Keratinocyte (primary cell): Measurements from ENCODE around the gene IRF2BP1. TPM values are rescaled to one million over a fixed set of nuclear protein-coding genes. Genes with fewer than 3 reads are reported as not detected.

Experiments
- DNase-seq: peaks from one replicate; pipeline ENCODE4 v3.0.0-alpha.2; 2011; ENCODE audit warnings: low read depth, missing footprints, low spot score
- FAIRE-seq: peaks from 2 replicates; lab custom pipeline; 2011; peaks lifted over from hg19 to GRCh38; lab: Jason Lieb, UNC
- H2AFZ ChIP-seq: 2 replicates; pipeline ENCODE4 v1.6.0; 2012; ENCODE audit warnings: low read length, control low read depth, inconsistent platforms; ENCODE audit not compliant: control insufficient read depth
- H3K27ac ChIP-seq: 2 replicates; pipeline ENCODE4 v1.5.1; 2011; ENCODE audit warnings: low read length; ENCODE audit not compliant: control insufficient read depth, insufficient read depth
- H3K27me3 ChIP-seq: 3 replicates; pipeline ENCODE4 v1.6.0; 2011; ENCODE audit warnings: low read length; ENCODE audit not compliant: control insufficient read depth, insufficient read depth; ENCODE audit errors: extremely low read depth
- H3K36me3 ChIP-seq, 2 experiments: 2 replicates in 1 of 2; 3 replicates in 1 of 2; pipeline ENCODE4 v1.5.1; 2011; ENCODE audit warnings: low read length in 2 of 2, mild to moderate bottlenecking in 1 of 2; ENCODE audit not compliant: control insufficient read depth in 2 of 2, insufficient read depth in 2 of 2; ENCODE audit errors: extremely low read depth in 1 of 2
- H3K4me1 ChIP-seq: 3 replicates; pipeline ENCODE4 v1.5.1; 2011; ENCODE audit warnings: low read length; ENCODE audit not compliant: control insufficient read depth, insufficient read depth; ENCODE audit errors: extremely low read depth
- H3K4me2 ChIP-seq: 3 replicates; pipeline ENCODE4 v1.6.0; 2011; ENCODE audit warnings: low read depth, low read length; ENCODE audit not compliant: control insufficient read depth, insufficient read depth; ENCODE audit errors: extremely low read depth
- H3K4me3 ChIP-seq, 3 experiments: fragments of 200-600 bp in 1 of 3; sonication (generic) in 1 of 3; 2 replicates in 2 of 3; 3 replicates in 1 of 3; pipeline ENCODE4 v1.5.1; 2011 to 2016; ENCODE audit warnings: low read length in 3 of 3, mild to moderate bottlenecking in 3 of 3, control low read depth in 2 of 3, inconsistent platforms in 1 of 3, low read depth in 1 of 3, mixed read lengths in 1 of 3, mixed run types in 1 of 3, moderate library complexity in 1 of 3; ENCODE audit not compliant: control insufficient read depth in 2 of 3, insufficient read depth in 2 of 3; ENCODE audit errors: extremely low read depth in 1 of 3
- H3K79me2 ChIP-seq: 2 replicates; pipeline ENCODE4 v1.6.0; 2012; ENCODE audit warnings: low read length; ENCODE audit not compliant: control insufficient read depth, insufficient read depth
- H3K9ac ChIP-seq: 3 replicates; pipeline ENCODE4 v1.6.0; 2011; ENCODE audit warnings: low read length; ENCODE audit not compliant: control insufficient read depth, insufficient read depth; ENCODE audit errors: extremely low read depth
- H3K9me1 ChIP-seq: 3 replicates; pipeline ENCODE4 v1.6.0; 2011; ENCODE audit warnings: low read length; ENCODE audit not compliant: control insufficient read depth, insufficient read depth; ENCODE audit errors: extremely low read depth
- H3K9me3 ChIP-seq: 2 replicates; pipeline ENCODE4 v1.5.1; 2012; ENCODE audit warnings: low read depth, low read length; ENCODE audit not compliant: control insufficient read depth
- H4K20me1 ChIP-seq: 3 replicates; pipeline ENCODE4 v1.6.0; 2011; ENCODE audit warnings: low read length; ENCODE audit not compliant: control insufficient read depth, insufficient read depth; ENCODE audit errors: extremely low read depth
- CTCF ChIP-seq, 3 experiments: IDR thresholded peaks in 1 of 3; conservative IDR thresholded peaks in 1 of 3; optimal IDR thresholded peaks in 1 of 3; 2 replicates in 2 of 3; 3 replicates in 1 of 3; pipeline versions ENCODE3 to v1.5.1; 2011; ENCODE audit warnings: low read length in 3 of 3, mild to moderate bottlenecking in 3 of 3, moderate library complexity in 2 of 3, control low read depth in 1 of 3, inconsistent platforms in 1 of 3; ENCODE audit not compliant: insufficient read depth in 2 of 3; ENCODE audit errors: extremely low read depth in 1 of 3
- EZH2 ChIP-seq: IDR thresholded peaks from one replicate; pipeline ENCODE4 v1.6.1; 2012; ENCODE audit warnings: inconsistent platforms, mild to moderate bottlenecking, low read length, moderate library complexity
- dilution Hi-C: fragments of 300-500 bp; cut with MboI; formaldehyde crosslinking; loops from one replicate; pipeline ENCODE4 v1.7.0; 2020; ENCODE audit warnings: low sequenced_read_pairs; ENCODE audit not compliant: extremely low pct_ligation_motif_present
- polyA plus RNA-seq, 5 experiments: library from polyadenylated mRNA; depleted of rRNA in 3 of 5; stranded (reverse) in 3 of 5; stranded (forward) in 1 of 5; unstranded in 1 of 5; fragments of >200 nt; gene quantifications; 1 replicate in 1 of 5; 2 replicates in 3 of 5; 3 replicates in 1 of 5; pipeline versions ENCODE4 v1.2.1 to v1.2.3, GENCODE V29; 2011 to 2012; ENCODE audit warnings: missing spikeins in 2 of 5, low read depth in 1 of 5, low replicate concordance in 1 of 5

IRF2BP1 gene
- polyA plus RNA-seq, 1 donor (not counting 4 experiments of a cell fraction or from before 2014, with no cell fraction given): 1.7 TPM

GRCh38 chr19:45883881-45884681 lies 1.9 kb downstream of the IRF2BP1 start:
- H3K79me2 ChIP-seq: peaks cover 8% of the 10 kb centered on the region
- no peak for DNase-seq
- dilution Hi-C loops: no loop called here
- H4K20me1 ChIP-seq: no peaks in the 10 kb centered on the region
- H3K4me1 ChIP-seq: peaks cover 14% of the 10 kb centered on the region
- no peak for TF ChIP-seq EZH2
- FAIRE-seq: no peak
- H3K9me1 ChIP-seq: no peaks in the 10 kb centered on the region
- H3K27ac ChIP-seq: no peak overlapping the region
- H3K4me2 ChIP-seq: no peak overlapping the region
- no peaks in the 10 kb centered on the region for H3K36me3 ChIP-seq
- H3K9ac ChIP-seq: no peak overlapping the region
- no peak overlapping the region for H3K4me3 ChIP-seq
- H3K9me3 ChIP-seq: no peaks in the 10 kb centered on the region
- H2AFZ ChIP-seq: no peak overlapping the region
- peaks cover 7% of the 10 kb centered on the region for H3K27me3 ChIP-seq

GRCh38 chr19:45883586-45883880 lies 2.4 kb downstream of the IRF2BP1 start:
- Histone ChIP-seq H2AFZ (no peak overlapping the region), H3K9me3 (no peaks in the 10 kb centered on the region), H3K4me3 (no peak overlapping the region), H3K27me3 (peaks cover 7% of the 10 kb centered on the region), H3K4me2 (no peak overlapping the region), H3K9ac (no peak overlapping the region), H3K36me3 (no peaks in the 10 kb centered on the region), H3K9me1 (no peaks in the 10 kb centered on the region), H3K79me2 (peaks cover 8% of the 10 kb centered on the region), H3K4me1 (peaks cover 14% of the 10 kb centered on the region), H3K27ac (no peak overlapping the region), H4K20me1 (no peaks in the 10 kb centered on the region)
- dilution Hi-C loops: no loop called here
- FAIRE-seq (no peak), DNase-seq (no peak)
- TF ChIP-seq EZH2: no peak
- TF ChIP-seq CTCF (optimal IDR thresholded peaks at IDR 0.05 in 1 of 3, IDR thresholded peaks at IDR 0.05 in 1 of 3, conservative IDR thresholded peaks at IDR 0.05 in 1 of 3; ENCODE audit: extremely low read depth in 1 of 3, insufficient read depth in 2 of 3, low read length in 3 of 3): no peak
